DND-41 (cell line): ENCODE measurements around the gene DBNDD1.

Source experiments
- ATAC-seq: fragments of 200-7000 bp; cut with Tn5 transposase; 3 replicates; pipeline ENCODE4 v1.9.1; 2021; ENCODE audit warnings: low read depth; ENCODE audit not compliant: insufficient read depth
- DNase-seq: peaks from one replicate; pipeline ENCODE4 v3.0.0-alpha.2; 2020
- H2AFZ ChIP-seq: 2 replicates; pipeline ENCODE4 v1.6.0; 2012; ENCODE audit warnings: low read depth, low read length
- H3K27ac ChIP-seq: 2 replicates; pipeline ENCODE4 v1.5.1; 2012; ENCODE audit warnings: low read length, inconsistent platforms
- H3K27me3 ChIP-seq: fragments of 200-600 bp; sonication (generic); 2 replicates; pipeline ENCODE4 v1.6.0; 2012; ENCODE audit warnings: low read length, mild to moderate bottlenecking, inconsistent platforms; ENCODE audit not compliant: insufficient read depth, poor library complexity
- H3K36me3 ChIP-seq: 2 replicates; pipeline ENCODE4 v1.5.1; 2012; ENCODE audit warnings: low read length, inconsistent platforms; ENCODE audit not compliant: insufficient read depth
- H3K4me1 ChIP-seq: 2 replicates; pipeline ENCODE4 v1.5.1; 2012; ENCODE audit warnings: mild to moderate bottlenecking, low read length; ENCODE audit not compliant: insufficient read depth
- H3K4me2 ChIP-seq: 2 replicates; pipeline ENCODE4 v1.6.0; 2012; ENCODE audit warnings: mild to moderate bottlenecking, moderate library complexity, low read length, inconsistent platforms; ENCODE audit not compliant: insufficient read depth
- H3K4me3 ChIP-seq, 2 experiments: fragments of 200-600 bp in 1 of 2; shearing (Covaris generic) in 1 of 2; 2 replicates each; pipeline ENCODE4 v1.5.1; 2012 to 2016; ENCODE audit warnings: inconsistent platforms in 2 of 2, low read length in 2 of 2, mild to moderate bottlenecking in 2 of 2, low read depth in 1 of 2, moderate library complexity in 1 of 2
- H3K79me2 ChIP-seq: 2 replicates; pipeline ENCODE4 v1.6.0; 2012; ENCODE audit warnings: low read length, inconsistent platforms; ENCODE audit not compliant: insufficient read depth
- H3K9ac ChIP-seq: 2 replicates; pipeline ENCODE4 v1.6.0; 2012; ENCODE audit warnings: low read depth, mild to moderate bottlenecking, inconsistent platforms, low read length, moderate library complexity
- H3K9me3 ChIP-seq: 2 replicates; pipeline ENCODE4 v1.5.1; 2012; ENCODE audit warnings: low read length, moderate library complexity, mild to moderate bottlenecking, inconsistent platforms; ENCODE audit not compliant: insufficient read depth, severe bottlenecking
- H4K20me1 ChIP-seq: 2 replicates; pipeline ENCODE4 v1.6.0; 2012; ENCODE audit warnings: low read length; ENCODE audit not compliant: insufficient read depth
- CTCF ChIP-seq: IDR thresholded peaks from 2 replicates; pipeline ENCODE4 v1.5.1; 2012; ENCODE audit warnings: borderline replicate concordance, low read length, moderate library complexity, mild to moderate bottlenecking; ENCODE audit not compliant: poor library complexity, severe bottlenecking; ENCODE audit errors: extremely low read depth
- EZH2 ChIP-seq: IDR thresholded peaks from 3 replicates; pipeline ENCODE4 v1.6.1; 2012; ENCODE audit warnings: borderline replicate concordance, low read depth, mild to moderate bottlenecking, moderate library complexity, low read length, inconsistent platforms; ENCODE audit not compliant: severe bottlenecking

The DBNDD1 gene

GRCh38 chr16:89956505-89957215 lies 62.6 kb downstream of the DBNDD1 start:
- Histone ChIP-seq H2AFZ (no peak overlapping the region), H3K9ac (no peak overlapping the region), H4K20me1 (peaks cover 8% of the 10 kb centered on the region), H3K27me3 (no peaks in the 10 kb centered on the region), H3K36me3 (0 out of 2 replicates have a peak, but pooled peaks cover 4% of the 10 kb centered on the region), H3K4me2 (no peak overlapping the region), H3K4me1 (no peaks in the 10 kb centered on the region), H3K79me2 (no peaks in the 10 kb centered on the region), H3K9me3 (no peaks in the 10 kb centered on the region), H3K4me3 (no peak overlapping the region), H3K27ac (no peak overlapping the region)
- TF ChIP-seq CTCF (no peak), EZH2 (no peak)
- DNase-seq, result no peak
- ATAC-seq, result no peak

DNA sequence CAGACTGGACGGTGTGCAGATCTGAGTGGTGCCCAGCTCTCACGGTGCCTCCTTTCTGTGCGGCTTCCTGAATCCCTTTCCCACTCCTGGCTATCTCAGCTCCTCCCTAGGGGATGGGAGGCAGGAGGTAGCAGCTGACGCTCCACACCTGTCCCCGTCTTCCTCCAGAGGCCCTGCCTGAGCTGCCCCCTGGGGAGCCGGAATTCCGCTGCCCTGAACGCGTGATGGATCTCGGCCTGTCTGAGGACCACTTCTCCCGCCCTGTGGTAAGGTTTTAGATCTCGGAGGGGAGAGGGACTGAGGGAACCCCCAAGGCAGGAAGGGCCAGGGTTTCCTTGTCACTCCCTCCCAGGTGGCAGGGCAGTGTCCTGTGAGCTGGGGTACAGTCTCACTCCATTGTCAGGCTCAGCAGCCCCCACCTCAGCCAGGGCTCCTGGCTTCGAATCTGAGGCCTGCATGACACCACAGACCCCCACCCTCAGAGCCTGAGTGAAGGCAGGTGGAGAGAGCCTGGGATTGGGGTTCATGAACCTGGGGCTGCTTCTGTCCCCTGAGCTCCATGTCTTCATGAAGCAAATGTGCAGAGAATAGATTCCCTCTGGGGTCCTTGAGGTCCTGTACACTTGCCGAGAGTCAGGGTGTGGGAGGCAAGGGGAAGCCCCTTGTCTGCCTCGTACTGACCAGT lies 64.1 kb downstream of the DBNDD1 start:
- Histone ChIP-seq H3K27ac (no peak overlapping the region), H3K4me2 (no peak overlapping the region), H4K20me1 (peaks cover 8% of the 10 kb centered on the region), H2AFZ (no peak overlapping the region), H3K9me3 (no peaks in the 10 kb centered on the region), H3K4me1 (no peaks in the 10 kb centered on the region), H3K4me3 (no peak overlapping the region), H3K79me2 (no peaks in the 10 kb centered on the region), H3K27me3 (no peaks in the 10 kb centered on the region), H3K9ac (no peak overlapping the region), H3K36me3 (0 out of 2 replicates have a peak, but pooled peaks cover 4% of the 10 kb centered on the region)
- ATAC-seq, result no peak
- TF ChIP-seq CTCF, result no peak
- DNase-seq, result no peak
